ENCODE data around the gene HS3ST6. TPM values are rescaled to one million over a fixed set of nuclear protein-coding genes. Genes with fewer than 3 reads are reported as not detected.

Gene HS3ST6
- total RNA-seq, 3 donors from 2014 or later (not counting 1 experiment from before 2014, with no cell fraction given), result not detected

GRCh38 chr16:1946495-1947368 lies 28.5 kb upstream of the HS3ST6 start:
- Mint-ChIP-seq H3K9me3 (no peaks in the 10 kb centered on the region), H3K4me1 (peaks cover 6 to 22% of the 10 kb centered on the region in 2 donors), H3K36me3 (no peaks in the 10 kb centered on the region), H3K4me3 (no peak overlapping the region), H3K27ac (no peak overlapping the region), H3K27me3 (ENCODE audit: low read depth in 2 of 2) (no peaks in the 10 kb centered on the region)
- no peaks in the 10 kb centered on the region for H3K27me3 ChIP-seq (ENCODE audit: control insufficient read depth, insufficient read depth, low read length)
- no peaks in the 10 kb centered on the region for H3K36me3 ChIP-seq (ENCODE audit: control insufficient read depth, insufficient read depth, low read length)
- 91% methylated on average over 38 of the region's 38 CpGs for WGBS (ENCODE audit: insufficient coverage)
- no peak for ATAC-seq
- peaks cover 16% of the 10 kb centered on the region for H3K4me1 ChIP-seq (ENCODE audit: control insufficient read depth, insufficient read depth, low read length)
- H3K4me3 ChIP-seq (ENCODE audit: low read length), result no peak overlapping the region
- no peak for DNase-seq
- TF ChIP-seq CTCF (IDR thresholded peaks at IDR 0.05), result no peak
- intact Hi-C loops (cut with micrococcal nuclease), result no loop called here
- H3K9me3 ChIP-seq (ENCODE audit: control insufficient read depth, insufficient read depth, low read length), result no peaks in the 10 kb centered on the region
- no peak overlapping the region for H3K27ac ChIP-seq (ENCODE audit: low read length)

GRCh38 chr16:1945559-1946391 lies 27.6 kb upstream of the HS3ST6 start:
- ATAC-seq (no peak), DNase-seq (no peak)
- H3K36me3 Mint-ChIP-seq, result no peaks in the 10 kb centered on the region
- Histone ChIP-seq H3K36me3 (ENCODE audit: control insufficient read depth, insufficient read depth, low read length) (no peaks in the 10 kb centered on the region), H3K4me1 (ENCODE audit: control insufficient read depth, insufficient read depth, low read length) (peaks cover 26% of the 10 kb centered on the region), H3K9me3 (ENCODE audit: control insufficient read depth, insufficient read depth, low read length) (no peaks in the 10 kb centered on the region), H3K27ac (ENCODE audit: low read length) (no peak overlapping the region), H3K27me3 (ENCODE audit: control insufficient read depth, insufficient read depth, low read length) (no peaks in the 10 kb centered on the region), H3K4me3 (ENCODE audit: low read length) (no peak overlapping the region)
- no peaks in the 10 kb centered on the region for H3K27me3 Mint-ChIP-seq (ENCODE audit: low read depth in 2 of 2)
- no peak overlapping the region for H3K4me3 Mint-ChIP-seq
- no peak overlapping the region for H3K27ac Mint-ChIP-seq
- 86% methylated on average over 19 of the region's 19 CpGs for WGBS (ENCODE audit: insufficient coverage)
- H3K9me3 Mint-ChIP-seq, result no peaks in the 10 kb centered on the region
- peaks cover 6 to 24% of the 10 kb centered on the region in 2 donors for H3K4me1 Mint-ChIP-seq
- intact Hi-C loops (cut with micrococcal nuclease), result no loop called here
- no peak for TF ChIP-seq CTCF (IDR thresholded peaks at IDR 0.05)

GRCh38 chr16:1944612-1945199 lies 26.5 kb upstream of the HS3ST6 start:
- Histone ChIP-seq H3K27ac (ENCODE audit: low read length) (no peak overlapping the region), H3K27me3 (ENCODE audit: control insufficient read depth, insufficient read depth, low read length) (no peaks in the 10 kb centered on the region), H3K4me3 (ENCODE audit: low read length) (no peak overlapping the region), H3K4me1 (ENCODE audit: control insufficient read depth, insufficient read depth, low read length) (peaks cover 27% of the 10 kb centered on the region), H3K9me3 (ENCODE audit: control insufficient read depth, insufficient read depth, low read length) (no peaks in the 10 kb centered on the region), H3K36me3 (ENCODE audit: control insufficient read depth, insufficient read depth, low read length) (no peaks in the 10 kb centered on the region)
- H3K27me3 Mint-ChIP-seq (ENCODE audit: low read depth in 2 of 2), result no peaks in the 10 kb centered on the region
- 94% methylated on average over 18 of the region's 21 CpGs for WGBS (ENCODE audit: insufficient coverage)
- peaks cover 6 to 24% of the 10 kb centered on the region in 2 donors for H3K4me1 Mint-ChIP-seq
- intact Hi-C loops (cut with micrococcal nuclease), result no loop called here
- DNase-seq (no peak), ATAC-seq (no peak)
- H3K9me3 Mint-ChIP-seq, result no peaks in the 10 kb centered on the region
- H3K27ac Mint-ChIP-seq, result peak overlapping the region; percentile 74 to 91
- peak overlapping the region; percentile 75 for H3K4me3 Mint-ChIP-seq
- no peak for TF ChIP-seq CTCF (IDR thresholded peaks at IDR 0.05)
- H3K36me3 Mint-ChIP-seq, result no peaks in the 10 kb centered on the region

All from natural killer cell (primary cell).